ENCODE results near the gene ZC3H18. TPM values are rescaled to one million over a fixed set of nuclear protein-coding genes. Genes with fewer than 3 reads are reported as not detected.

ZC3H18 gene
- total RNA-seq, 2 donors from 2014 or later: 32.6 to 43.7 TPM

DNA sequence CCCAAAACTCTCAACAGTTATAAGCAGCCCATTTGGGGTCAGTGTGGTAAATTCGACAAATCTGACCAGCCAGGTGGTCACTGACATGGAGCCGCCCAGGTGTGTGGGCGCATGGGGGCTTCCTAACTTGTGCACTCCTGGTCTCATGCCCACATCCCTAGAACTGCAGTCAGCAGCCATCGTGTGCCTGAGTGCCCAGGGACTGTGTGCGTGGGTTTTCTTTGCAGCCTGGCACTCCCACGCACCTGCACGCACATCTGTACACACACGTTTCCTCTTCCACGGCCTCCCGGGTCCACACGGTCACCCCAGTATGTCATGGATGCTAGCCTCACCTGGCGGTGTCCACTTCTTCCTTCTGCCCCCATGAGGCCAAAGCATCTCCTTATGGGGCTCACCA lies 38.9 kb upstream of the ZC3H18 start:
- intact Hi-C loops (cut with DNase I, micrococcal nuclease): no loop called here
- DNase-seq (no peak), ATAC-seq (no peak)

DNA sequence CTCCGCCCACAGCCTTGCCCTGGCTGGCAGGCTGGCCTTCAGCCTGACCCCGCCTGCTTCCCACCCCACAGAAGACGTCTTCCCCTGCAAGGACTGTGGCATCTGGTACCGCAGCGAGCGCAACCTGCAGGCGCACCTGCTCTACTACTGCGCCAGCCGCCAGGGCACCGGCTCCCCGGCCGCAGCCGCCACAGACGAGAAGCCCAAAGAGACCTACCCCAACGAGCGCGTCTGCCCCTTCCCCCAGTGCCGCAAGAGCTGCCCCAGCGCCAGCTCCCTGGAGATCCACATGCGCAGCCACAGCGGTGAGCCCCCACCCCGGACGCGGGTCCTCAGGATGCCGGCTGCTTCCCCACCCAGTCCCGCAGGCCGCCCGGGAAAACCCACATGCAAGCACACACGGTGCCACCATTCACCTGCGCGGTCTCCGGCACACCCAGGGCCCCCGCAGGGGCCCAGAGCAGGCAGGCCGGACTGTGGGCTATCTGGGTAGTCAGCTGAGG lies 38.2 kb upstream of the ZC3H18 start:
- ATAC-seq (no peak), DNase-seq (no peak)
- intact Hi-C loops (cut with DNase I, micrococcal nuclease): no loop called here

DNA sequence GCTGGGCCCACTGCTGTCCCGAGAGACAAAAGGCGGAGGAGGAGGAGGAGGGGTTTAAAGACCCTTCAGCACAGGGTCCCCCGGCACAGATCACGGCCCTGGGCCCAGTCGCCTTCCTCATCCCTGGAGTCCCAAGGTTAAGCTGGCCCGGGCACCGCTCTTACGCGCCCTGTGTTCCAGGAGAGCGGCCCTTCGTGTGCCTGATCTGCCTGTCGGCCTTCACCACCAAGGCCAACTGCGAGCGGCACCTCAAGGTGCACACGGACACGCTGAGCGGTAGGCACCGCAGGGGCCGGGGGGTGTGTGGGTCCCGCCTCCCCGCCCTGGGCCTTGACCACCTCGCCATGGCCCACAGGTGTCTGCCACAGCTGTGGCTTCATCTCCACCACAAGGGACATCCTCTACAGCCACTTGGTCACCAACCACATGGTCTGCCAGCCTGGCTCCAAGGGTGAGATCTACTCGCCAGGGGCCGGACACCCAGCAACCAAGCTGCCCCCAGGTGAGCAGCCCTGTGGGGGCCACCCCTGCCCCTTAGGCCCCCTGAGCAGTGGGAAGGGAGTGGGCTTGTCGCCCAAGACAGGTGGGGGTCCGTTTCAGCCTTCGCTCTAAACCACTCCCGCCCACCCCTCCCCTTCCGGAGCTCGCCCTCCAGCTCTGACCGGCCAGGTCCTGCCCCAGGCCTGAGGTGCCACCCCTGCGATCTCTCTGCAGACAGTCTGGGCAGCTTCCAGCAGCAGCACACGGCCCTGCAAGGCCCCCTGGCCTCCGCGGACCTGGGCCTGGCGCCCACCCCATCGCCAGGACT lies 37.6 kb upstream of the ZC3H18 start:
- no peak for DNase-seq
- ATAC-seq: no peak
- intact Hi-C loops (cut with DNase I, micrococcal nuclease): no loop called here

DNA sequence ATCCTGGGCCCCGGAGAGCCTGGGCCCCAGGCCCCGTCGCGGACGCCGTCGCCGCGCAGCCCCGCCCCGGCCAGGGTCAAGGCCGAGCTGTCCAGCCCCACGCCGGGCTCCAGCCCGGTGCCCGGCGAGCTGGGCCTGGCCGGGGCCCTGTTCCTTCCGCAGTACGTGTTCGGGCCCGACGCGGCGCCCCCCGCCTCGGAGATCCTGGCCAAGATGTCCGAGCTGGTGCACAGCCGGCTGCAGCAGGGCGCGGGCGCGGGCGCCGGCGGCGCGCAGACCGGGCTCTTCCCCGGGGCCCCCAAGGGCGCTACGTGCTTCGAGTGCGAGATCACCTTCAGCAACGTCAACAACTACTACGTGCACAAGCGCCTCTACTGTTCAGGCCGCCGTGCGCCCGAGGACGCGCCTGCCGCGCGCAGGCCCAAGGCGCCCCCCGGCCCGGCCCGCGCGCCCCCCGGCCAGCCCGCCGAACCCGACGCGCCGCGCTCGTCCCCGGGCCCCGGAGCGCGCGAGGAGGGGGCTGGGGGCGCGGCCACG lies 36.8 kb upstream of the ZC3H18 start:
- ATAC-seq: peak; percentile 8
- peak in 1 of 2 donors; percentile 43 for DNase-seq
- intact Hi-C loops (cut with DNase I, micrococcal nuclease): no loop called here

DNA sequence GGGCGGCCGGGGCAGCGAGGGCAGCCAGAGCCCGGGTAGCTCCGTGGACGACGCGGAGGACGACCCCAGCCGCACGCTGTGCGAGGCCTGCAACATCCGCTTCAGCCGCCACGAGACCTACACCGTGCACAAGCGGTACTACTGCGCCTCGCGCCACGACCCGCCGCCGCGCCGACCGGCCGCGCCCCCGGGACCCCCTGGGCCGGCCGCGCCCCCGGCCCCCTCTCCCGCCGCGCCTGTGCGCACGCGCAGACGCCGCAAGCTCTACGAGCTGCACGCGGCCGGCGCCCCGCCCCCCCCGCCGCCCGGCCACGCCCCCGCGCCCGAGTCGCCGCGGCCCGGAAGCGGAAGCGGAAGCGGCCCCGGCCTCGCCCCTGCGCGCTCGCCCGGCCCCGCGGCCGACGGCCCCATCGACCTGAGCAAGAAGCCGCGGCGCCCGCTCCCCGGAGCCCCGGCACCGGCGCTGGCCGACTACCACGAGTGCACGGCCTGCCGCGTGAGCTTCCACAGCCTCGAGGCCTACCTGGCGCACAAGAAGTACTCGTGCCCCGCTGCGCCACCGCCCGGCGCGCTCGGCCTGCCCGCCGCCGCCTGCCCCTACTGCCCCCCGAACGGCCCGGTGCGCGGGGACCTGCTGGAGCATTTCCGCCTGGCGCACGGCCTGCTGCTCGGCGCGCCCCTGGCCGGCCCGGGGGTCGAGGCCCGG lies 36.1 kb upstream of the ZC3H18 start:
- DNase-seq (peak; percentile 65 to 84), ATAC-seq (peak; percentile 71)
- intact Hi-C loops (cut with DNase I, micrococcal nuclease): no loop called here

DNA sequence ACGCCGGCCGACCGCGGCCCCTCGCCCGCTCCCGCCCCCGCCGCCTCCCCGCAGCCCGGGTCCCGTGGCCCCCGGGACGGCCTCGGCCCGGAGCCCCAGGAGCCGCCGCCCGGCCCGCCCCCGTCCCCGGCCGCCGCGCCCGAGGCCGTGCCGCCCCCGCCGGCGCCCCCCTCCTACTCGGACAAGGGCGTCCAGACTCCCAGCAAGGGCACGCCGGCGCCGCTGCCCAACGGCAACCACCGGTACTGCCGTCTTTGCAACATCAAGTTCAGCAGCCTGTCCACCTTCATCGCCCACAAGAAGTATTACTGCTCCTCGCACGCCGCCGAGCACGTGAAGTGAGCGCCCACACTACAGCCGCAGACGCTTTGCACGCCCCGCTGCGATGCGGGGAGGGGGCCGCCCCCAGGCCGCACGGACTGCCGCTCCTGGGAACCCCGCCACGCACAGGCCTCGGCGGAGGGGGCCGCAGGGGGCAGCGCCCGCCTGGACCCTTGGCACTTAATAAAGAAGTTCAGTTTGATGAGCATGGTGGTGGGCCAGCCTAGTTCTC lies 35.5 kb upstream of the ZC3H18 start:
- DNase-seq (peak in 1 of 2 donors; percentile 70), ATAC-seq (peak; percentile 44)
- intact Hi-C loops (cut with DNase I, micrococcal nuclease): no loop called here

DNA sequence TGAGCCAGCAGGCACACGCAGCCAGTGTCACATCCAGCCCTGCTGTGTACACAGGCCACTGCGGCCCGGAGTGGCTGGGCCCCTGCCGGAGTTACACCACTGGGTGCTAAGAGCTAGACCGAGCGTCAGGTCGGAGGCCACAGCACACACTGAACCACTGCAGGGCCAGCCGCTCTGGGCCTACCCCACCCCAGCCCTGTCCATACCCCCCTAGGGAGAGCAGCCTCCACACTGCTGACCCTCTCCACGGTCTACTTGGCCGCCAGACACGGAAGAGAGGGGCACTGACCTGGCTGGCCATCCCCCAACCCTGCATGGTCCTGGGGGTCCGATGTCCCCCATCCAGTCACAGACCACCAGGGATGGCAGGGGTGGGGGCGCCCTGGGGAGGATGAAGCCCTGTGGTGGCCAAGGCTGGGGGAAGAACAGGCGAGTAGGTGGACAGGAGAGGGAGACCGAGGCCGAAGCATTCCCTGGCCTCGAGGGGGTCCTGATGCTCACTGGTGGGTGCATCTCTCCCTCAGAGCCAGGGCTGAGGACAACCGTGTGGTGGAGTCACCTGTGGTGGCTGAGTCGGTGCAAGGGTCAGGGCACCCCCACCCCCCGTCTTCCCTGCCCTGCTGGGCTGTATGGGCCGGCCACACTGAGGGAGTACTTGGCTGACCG lies 34.9 kb upstream of the ZC3H18 start:
- intact Hi-C loops (cut with DNase I, micrococcal nuclease): no loop called here
- ATAC-seq (peak; percentile 11), DNase-seq (no peak)

DNA sequence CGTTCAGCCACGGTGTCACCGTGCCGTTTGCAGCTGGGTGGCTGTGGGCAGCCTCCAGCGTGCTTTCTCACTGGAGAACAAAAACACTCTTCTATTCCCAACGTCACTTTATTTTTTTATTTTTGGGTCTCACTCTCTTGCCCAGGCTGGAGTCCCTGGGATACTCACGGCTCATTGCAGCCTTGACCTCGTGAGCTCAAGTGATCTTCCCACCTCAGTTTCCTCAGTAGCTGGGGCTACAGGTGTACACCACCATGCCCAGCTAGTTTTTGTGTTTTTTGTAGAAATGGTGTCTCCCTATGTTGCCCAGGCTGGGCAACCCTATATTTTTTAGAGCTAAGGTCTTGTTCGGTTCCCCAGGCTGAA lies 34.4 kb upstream of the ZC3H18 start:
- intact Hi-C loops (cut with DNase I, micrococcal nuclease): no loop called here
- ATAC-seq: no peak
- DNase-seq: no peak

DNA sequence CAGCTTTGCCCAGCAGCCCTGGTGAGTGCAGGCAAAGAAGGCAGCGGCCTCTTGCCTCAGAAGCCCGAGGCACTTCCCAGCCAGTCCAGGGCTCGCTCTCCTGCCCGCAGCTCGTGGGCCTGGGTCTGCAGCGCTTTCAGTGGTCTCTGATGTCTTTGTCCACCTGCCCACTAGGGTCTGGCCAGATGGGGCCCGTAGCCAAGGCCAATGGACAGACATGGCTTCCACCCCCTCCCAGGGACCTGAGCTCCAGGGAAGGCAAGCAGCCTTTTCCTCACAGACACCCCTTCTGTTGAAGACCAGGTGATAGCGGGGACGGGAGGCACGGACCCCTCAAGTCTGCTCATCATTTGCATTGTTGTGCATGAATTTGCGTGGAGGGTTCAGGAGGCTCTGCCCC lies 33.7 kb upstream of the ZC3H18 start:
- ATAC-seq (no peak), DNase-seq (no peak)
- intact Hi-C loops (cut with DNase I, micrococcal nuclease): no loop called here

DNA sequence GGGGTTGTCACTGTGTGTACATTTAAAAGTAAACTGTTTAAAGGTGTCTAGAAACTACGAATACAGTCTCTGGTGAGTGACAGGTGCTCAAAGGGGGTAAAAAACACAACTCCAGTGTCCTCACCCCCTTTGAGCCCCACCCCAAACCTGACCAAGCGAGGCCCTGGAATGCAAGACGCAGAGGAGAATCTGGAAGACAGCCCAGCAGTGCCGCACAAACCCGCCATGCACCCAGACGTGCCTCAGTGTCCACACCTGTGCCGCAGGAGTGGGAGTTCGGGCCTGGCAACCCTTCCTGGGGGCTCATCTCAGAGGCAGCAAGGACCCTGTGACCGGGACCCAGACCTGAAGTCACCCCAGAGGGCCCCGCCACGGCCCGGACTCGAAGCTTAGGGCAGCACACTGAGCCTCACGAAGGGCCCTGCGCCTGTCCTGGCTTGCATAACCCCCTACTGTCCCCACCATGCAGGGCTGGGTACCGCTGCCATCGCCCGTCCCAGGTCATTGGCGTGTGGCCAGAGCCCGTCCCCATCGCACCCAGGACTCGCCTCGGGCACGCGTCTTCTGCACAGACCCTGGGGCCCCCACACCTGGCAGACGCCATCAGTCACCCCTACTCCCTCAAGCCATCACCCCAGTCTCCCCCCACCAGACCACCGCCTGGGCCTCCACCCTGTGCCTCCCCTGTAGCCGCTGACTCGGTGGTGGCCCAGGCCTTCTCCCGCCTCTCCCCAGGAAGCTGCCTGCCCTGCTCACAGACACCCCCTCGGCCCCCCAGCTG lies 33.0 kb upstream of the ZC3H18 start:
- intact Hi-C loops (cut with DNase I, micrococcal nuclease): no loop called here
- DNase-seq (no peak), ATAC-seq (no peak)

DNA sequence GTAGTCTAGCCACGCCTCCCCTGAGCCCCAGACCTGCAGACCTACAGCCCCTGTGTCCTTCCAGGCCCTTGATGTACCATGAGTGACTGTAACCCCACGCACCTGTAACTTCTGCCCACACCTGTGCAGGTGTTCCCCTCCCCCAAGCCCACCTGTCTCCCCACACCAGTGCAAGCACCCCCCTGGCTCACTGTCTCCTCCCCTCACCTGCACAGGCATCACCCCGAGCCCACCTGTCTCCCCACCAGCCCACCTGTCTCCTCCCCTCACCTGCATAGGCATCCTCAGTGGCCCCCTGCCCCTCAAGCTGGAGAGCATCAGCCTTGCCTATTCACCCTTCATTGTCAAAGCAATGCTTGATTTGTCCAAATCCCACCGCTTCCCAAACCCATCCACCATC lies 32.3 kb upstream of the ZC3H18 start:
- ATAC-seq (no peak), DNase-seq (no peak)
- intact Hi-C loops (cut with DNase I, micrococcal nuclease): no loop called here

DNA sequence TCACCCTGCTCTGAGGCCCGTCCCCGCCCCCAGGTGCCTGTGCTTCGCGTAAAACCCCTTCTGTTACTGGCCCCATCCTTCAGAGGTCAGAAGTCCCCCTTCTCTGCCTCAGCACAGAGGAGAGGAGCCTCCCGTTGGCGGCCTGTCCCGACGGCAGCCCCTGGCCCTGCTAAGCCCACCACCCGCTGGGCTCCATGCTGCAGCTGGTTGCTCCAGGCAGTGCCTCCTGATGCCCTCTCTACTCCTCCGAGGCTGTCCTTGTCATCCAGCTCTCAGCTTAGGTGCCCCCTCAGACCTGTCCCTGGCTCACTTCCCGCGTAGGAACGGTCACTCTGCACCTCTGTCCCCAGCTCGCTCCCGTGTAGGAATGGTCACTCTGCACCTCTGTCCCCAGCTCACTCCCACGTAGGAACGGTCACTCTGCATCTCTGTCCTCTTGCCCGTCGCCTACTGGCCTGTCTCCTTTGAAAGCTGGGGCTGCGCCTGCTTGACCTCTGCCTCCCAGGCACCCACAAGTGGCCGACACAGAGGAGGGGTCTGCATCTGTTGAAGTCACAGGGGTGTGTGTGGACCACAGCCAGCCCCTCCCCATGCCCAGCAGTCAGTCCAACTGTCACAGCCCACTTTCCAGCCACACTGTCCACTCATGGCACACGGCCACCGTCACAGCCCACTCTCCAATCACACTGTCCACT lies 31.7 kb upstream of the ZC3H18 start:
- DNase-seq (no peak), ATAC-seq (no peak)
- intact Hi-C loops (cut with DNase I, micrococcal nuclease): no loop called here

DNA sequence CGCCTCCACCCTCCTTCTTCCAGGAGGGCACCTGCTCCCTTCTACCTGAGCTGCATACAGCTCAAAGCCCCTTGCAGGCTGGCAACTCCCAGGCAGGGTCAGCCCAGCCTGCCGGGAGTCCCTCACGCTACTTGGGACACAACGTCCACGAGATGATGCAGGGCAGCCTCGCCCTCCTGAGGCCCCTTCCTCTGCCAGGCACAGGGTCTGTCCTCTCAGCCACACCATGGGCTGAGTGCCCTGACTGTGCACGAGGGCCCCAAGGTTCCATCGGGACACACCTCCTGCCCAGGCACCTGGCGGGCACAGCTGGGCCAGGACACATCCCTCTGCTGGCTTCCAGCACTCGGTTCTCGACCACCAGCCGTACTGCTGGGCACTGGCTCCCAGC lies 30.9 kb upstream of the ZC3H18 start:
- DNase-seq (no peak), ATAC-seq (no peak)
- intact Hi-C loops (cut with DNase I, micrococcal nuclease): no loop called here

DNA sequence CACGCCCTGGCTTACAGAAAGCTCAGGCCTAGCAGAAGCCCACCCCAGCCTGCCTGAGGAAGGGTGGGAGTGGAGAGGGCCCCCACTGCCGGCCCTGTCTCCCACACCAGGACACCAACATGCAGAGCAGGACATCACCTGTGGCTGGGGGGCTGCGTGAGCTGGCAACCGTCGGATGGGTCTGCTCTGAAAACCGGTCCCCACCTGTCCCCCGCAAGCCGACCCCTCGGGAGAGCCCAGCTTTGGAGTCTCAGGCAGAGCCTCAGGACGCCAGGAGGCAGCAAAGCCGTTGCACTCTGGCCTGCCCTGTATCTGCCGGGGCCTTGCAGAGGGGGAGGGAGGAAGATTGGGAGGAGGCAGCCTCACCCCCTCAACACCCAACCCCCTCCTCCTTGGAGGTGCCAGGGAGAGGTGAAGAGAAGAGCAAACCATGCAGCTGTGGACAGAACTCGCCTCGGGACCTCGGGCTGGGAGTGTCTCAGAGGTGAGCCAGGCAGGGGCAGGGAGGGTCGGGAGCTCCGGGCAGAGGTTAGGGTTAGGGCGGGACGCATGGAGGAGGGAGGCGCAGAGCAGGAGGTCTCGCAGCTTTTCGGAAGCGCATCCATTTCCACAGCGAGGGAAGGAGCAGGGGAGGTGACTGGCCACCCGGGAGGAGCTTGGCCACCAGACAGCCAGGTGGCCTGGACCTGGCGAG lies 30.4 kb upstream of the ZC3H18 start:
- no peak for DNase-seq
- intact Hi-C loops (cut with DNase I, micrococcal nuclease): no loop called here
- ATAC-seq: no peak

DNA sequence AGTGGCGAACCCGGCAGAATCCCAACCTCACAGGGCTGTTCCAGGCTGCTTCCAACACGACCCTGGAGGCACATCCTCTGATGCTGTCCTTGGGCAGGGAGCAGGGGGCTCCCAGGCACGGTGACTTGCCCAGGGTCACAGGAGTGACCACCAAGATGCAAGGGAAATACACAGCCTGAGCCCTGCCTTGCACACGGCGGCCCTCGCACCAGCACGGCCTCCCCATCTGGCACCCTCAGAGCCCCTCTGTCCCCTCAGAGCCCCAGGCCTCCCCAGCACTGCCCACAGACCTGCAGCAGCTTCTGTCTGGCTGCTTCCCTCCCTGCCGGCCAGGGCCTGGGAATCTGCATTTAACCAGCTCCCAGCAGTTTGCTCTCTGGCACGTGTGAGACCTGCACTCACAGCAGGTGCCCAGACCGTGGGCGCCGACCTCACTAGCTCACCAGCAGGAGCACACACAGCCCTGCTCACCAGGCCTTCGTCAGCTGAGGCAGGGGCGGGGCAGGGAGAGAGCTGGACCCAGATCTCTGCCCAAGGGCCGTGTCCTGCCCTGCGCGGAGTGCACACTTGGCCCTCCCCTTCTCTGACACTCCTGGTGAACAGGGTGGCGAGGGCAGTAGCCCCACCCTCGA lies 29.7 kb upstream of the ZC3H18 start:
- intact Hi-C loops (cut with DNase I, micrococcal nuclease): no loop called here
- DNase-seq (no peak), ATAC-seq (peak; percentile 78)

DNA sequence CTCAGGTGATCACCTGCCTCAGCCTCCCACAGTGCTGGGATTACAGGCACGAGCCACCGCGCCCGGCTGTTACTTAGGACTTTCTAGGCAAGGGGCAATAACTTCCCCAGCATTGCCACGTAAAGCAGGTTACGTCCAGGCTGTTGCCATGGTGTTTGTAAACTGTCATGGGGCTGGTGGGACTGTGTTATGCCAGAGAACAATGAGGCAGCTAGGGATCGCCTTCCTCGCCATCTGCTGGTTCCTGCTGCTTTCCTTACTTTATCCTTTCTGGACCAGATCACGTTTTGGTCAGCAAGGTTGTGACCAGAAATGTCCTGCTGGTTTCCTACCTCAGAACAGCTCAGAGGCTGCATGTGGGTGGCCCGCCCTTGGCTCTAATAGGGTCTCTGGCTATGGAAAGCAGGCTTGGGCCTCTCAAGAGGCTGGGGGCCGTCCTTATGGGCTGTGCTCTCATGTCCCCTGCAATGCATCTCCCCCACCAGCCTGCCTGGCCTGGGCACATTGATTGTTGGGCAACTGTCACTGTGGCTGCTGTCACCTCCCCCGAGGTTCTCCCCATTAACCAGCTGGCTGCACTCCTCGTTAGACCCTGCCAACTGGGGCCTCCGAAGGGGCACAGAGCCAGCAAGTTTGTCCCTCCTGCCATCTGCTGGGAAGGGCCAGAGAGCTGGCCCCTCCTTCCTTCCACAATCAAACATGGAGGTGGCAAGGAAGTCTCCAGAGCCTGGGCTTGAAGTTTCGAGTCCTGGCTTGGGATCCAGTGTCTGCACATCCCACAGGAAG lies 28.2 kb upstream of the ZC3H18 start:
- intact Hi-C loops (cut with DNase I, micrococcal nuclease): no loop called here
- no peak for DNase-seq
- no peak for ATAC-seq

Measured in left colon (tissue), 2 donors.